HG03139 (cell line): Measurements from ENCODE around the gene ZC3H7B.
A peak's percentile ranks its signal among the peaks of the same experiment; 100 is the strongest.
"Not testable (repeated sequence)": the region's sequence is repeated elsewhere in the genome, so short reads cannot be mapped to it uniquely, and the experiment has no call there.

Experiments
- ATAC-seq: cut with Tn5 transposase; IDR thresholded peaks from one replicate; pipeline ENCODE4 v1.9.1; 2021; ENCODE audit not compliant: unreplicated experiment

ZC3H7B gene

GRCh38 chr22:41286639-41287091 is 14.7 kb upstream of the ZC3H7B start:
- ATAC-seq, result peak; percentile 1

GRCh38 chr22:41288245-41288946 is 12.9 kb upstream of the ZC3H7B start:
- no peak for ATAC-seq

GRCh38 chr22:41289671-41290070 is 11.7 kb upstream of the ZC3H7B start:
- ATAC-seq, result no peak

GRCh38 chr22:41290262-41291221 is 10.8 kb upstream of the ZC3H7B start:
- no peak for ATAC-seq

GRCh38 chr22:41294816-41295215 is 6.5 kb upstream of the ZC3H7B start:
- ATAC-seq, result not testable (repeated sequence)

- no peak for ATAC-seq
These were observed 4.3 kb upstream of the ZC3H7B start for GRCh38 chr22:41296826-41297667.

GRCh38 chr22:41300661-41301060 is 664 bp upstream of the ZC3H7B start:
- no peak for ATAC-seq

- ATAC-seq, result no peak
These were observed 869 bp downstream of the ZC3H7B start for GRCh38 chr22:41302021-41302767.

GRCh38 chr22:41302811-41303210 is 1.5 kb downstream of the ZC3H7B start:
- ATAC-seq, result no peak

GRCh38 chr22:41305646-41306045 is 4.3 kb downstream of the ZC3H7B start:
- ATAC-seq, result no peak

GRCh38 chr22:41308054-41308453 is 6.7 kb downstream of the ZC3H7B start:
- no peak for ATAC-seq

GRCh38 chr22:41308544-41308947 is 7.2 kb downstream of the ZC3H7B start:
- ATAC-seq, result no peak

GRCh38 chr22:41310336-41310735 is 9.0 kb downstream of the ZC3H7B start:
- ATAC-seq, result no peak

- ATAC-seq, result no peak
These were observed 10.2 kb downstream of the ZC3H7B start for GRCh38 chr22:41311487-41311886.

- ATAC-seq, result no peak
These were observed 13.5 kb downstream of the ZC3H7B start for GRCh38 chr22:41314821-41315220.

GRCh38 chr22:41315586-41315985 is 14.3 kb downstream of the ZC3H7B start:
- no peak for ATAC-seq

- ATAC-seq, result no peak
These were observed 19.3 kb downstream of the ZC3H7B start for GRCh38 chr22:41320416-41321240.

- no peak for ATAC-seq
These were observed 23.6 kb downstream of the ZC3H7B start for GRCh38 chr22:41324821-41325528.

- ATAC-seq, result no peak
These were observed 25.8 kb downstream of the ZC3H7B start for GRCh38 chr22:41327124-41327523.
